NCI-H2081 (cell line): ENCODE measurements around the gene EFCAB8.
"Not testable (repeated sequence)": the region's sequence is repeated elsewhere in the genome, so short reads cannot be mapped to it uniquely, and the experiment has no call there.

Experiments
- DNase-seq, 2 experiments: peaks; one replicate each; lab custom pipeline; 2025; lab: John Stamatoyannopoulos, UW

Gene EFCAB8

DNA sequence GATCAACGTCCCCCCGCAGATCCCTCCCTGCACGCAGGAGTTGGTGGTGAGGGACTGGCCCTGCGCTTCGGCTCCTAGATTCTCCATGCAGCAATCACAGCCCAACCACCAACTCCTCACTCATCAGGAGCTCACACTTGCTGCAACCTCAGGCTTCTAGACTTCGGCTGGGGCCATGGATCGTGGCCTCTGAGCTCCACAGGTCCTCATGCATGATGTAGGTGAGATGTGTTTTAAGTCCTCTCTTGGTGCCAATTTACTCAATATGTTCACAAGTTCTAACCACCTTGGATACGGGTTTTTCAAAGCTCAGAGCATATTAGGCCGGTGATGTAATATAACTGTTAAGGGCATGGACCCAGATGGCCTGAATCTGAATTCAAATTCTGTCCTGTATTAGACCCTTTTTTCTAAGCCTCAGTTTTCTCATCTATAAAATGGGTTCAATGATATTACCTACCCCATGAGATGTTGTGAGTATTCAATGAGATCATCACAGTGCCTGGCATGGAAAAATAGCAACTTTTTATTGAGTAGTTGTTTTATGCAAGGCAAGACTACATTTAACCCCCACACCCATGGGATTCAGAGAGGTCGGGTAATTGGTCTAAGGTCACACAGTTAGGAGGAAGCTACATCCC is 114.5 kb downstream of the EFCAB8 start:
- DNase-seq: no peak

DNA sequence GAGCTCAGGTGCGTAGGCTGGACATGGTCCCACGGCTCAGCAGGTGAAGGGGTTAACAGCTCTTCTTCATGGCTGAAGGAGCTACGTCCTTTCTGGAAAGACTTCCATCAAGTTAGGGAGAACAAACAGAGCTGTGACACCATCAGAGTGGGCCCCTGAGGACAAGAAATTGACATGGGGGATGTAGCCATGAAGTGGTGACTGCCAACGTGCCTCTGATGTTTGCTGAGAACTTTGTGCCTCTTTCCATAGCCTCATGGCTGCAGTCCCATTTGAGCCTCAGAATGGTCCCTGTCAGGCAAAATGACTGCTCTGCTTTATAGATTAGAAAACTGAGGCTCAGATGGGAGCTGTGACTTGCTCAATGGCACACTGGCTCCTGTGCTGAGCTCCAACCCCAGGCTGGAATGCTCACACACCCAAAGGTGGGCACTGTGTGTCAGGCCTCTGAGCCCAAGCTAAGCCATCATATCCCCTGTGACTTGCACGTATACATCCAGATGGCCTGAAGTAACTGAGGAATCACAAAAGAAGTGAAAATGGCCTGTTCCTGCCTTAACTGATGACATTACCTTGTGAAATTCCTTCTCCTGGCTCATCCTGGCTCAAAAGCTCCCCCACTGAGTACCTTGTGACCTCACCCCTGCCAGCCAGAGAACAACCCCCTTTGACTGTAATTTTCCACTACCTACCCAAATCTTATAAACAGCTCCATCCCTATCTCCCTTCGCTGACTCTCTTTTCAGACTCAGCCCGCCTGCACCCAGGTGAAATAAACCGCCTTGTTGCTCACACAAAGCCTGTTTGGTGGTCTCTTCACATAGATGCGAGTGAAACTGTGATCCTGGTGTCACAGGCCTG is 115.7 kb downstream of the EFCAB8 start:
- not testable (repeated sequence) for DNase-seq

DNA sequence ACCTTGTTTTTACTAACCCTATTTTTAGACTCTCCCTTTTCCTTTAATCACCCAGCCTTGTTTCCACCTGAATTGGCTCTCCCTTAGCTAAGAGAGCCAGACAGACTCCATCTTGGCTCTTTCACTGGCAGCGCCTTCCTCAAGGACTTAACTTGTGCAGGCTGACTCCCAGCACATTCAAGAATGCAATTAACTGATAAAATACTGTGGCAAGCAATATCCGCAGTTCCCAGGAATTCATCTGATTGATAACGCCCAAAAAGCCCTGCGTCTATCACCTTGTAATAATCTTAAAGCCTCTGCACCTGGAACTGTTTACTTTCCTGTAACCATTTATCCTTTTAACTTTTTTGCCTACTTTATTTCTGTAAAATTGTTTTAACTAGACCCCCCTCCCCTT is 116.4 kb downstream of the EFCAB8 start:
- not testable (repeated sequence) for DNase-seq

- DNase-seq: no peak
These were observed 117.3 kb downstream of the EFCAB8 start for GRCh38 chr20:32975698-32976674.

DNA sequence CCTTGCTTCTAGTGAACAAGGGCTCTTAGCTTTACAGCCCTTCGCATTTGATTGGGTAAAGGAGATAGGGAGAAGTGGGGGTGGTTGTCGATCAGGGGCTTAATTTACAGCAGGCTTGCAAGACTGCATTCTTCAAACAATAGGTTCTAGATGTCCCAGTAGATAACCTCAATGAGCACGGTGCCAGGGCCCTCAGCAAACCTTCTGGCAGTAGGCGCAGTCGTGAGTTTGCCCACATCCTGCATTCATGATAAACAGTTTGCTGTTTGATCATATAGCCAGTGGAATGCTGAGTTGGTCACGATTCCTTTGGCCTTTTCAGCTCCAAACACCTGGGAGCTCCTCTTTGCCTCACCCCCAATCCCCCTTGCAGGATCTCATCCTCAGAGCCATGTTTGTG is 118.0 kb downstream of the EFCAB8 start:
- DNase-seq: no peak

- DNase-seq: no peak
These were observed 118.7 kb downstream of the EFCAB8 start for GRCh38 chr20:32977281-32978008.

DNA sequence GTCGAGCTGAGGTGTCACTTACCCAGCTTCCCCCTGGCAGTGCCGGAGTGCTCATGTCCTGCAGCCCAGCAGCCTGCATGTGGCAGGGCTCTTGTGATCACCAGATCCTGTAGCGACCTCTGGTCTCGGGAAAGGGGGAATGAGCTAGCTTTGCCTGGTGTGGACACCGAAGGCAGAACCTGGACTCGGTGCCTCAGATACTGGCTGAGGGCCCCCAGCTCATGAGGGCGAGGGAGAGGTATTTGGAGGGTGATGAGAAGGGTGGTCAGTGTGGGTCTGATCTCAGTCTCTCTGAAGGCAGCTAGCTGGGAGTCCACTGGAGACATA is 119.2 kb downstream of the EFCAB8 start:
- no peak for DNase-seq

- no peak for DNase-seq
These were observed 120.7 kb downstream of the EFCAB8 start for GRCh38 chr20:32979201-32979998.

DNA sequence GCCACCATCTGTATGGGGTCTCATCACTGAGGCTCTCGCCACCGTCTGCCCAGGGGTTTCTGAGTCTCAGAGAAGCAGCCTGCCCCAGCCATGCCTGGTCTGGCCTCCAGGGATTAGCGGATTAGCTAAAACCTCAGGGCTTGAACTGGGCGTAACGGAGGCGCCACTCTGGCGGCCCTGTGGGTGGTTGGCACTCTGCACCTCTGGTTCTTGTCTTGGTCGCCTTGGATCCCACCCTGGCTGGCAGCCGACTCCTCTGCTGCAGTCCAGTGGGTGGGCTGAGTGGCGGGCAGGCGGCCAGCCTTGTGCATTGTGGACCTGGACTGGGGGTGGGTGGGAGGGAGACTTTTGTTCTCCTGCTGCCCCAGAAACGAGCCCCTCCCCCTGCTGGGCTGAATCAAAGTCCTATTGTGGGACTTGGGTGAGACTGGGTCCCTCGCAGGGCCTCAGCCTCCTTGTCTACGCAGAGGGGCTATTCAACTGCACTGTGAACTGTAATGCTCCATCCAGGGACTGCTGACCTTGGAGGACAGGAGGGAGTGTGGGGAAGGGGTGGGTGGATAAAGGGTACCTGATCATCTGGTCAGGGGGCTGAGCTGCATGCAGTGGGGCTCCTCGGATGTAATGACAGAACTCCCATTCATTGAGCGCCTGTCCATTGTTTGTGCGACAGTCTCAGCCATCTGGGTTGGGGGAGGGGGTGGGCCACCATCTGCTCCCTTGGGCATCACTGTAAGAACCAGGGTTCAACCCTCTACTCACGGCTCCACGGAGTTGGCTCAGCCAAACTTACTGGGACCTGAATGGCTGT is 121.6 kb downstream of the EFCAB8 start:
- no peak for DNase-seq

GRCh38 chr20:32980990-32981389 is 122.3 kb downstream of the EFCAB8 start:
- DNase-seq: no peak

GRCh38 chr20:32982617-32983458 is 124.1 kb downstream of the EFCAB8 start:
- DNase-seq: no peak

- DNase-seq: no peak
These were observed 124.9 kb downstream of the EFCAB8 start for GRCh38 chr20:32983459-32984112.

DNA sequence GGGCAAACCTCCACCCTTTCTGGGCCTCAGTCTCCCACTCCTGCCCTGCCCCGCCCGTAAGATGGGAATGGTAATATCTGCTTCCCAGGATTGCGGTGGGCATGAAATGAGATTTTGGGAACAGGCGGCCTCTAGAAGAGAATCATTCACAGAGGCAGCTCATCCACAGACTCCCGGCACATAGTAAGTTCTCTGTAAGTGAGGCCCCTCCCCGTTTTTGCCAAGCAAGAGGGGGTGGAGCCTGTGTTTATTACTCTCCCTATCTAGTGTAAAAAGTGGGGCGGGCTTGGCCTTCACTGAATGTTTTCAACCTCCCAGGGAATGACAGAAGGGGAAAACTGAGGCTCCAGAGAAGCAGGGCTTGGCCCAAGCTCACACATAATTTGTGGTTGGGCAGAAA is 125.5 kb downstream of the EFCAB8 start:
- DNase-seq: no peak

- no peak for DNase-seq
These were observed 126.1 kb downstream of the EFCAB8 start for GRCh38 chr20:32984631-32985354.

DNA sequence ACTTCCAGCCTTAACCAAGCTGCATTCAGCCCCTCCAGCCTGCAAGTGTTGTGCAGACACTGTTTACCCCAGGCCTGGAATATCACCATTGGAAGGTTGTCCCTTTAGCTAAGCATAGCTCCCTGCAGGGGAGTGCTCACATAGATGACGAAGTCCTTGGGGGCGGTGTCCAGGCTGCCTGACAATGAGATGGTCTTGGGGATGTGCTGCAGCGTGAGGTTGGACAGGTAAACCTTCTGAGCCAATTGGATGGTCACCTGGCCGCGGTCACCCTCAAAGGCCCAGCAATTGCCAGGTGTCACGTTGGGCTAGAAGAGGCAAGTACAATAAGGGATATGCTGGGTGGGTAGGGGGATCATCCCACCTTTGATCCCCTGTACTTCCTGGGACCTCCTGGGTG is 126.9 kb downstream of the EFCAB8 start:
- no peak for DNase-seq

DNA sequence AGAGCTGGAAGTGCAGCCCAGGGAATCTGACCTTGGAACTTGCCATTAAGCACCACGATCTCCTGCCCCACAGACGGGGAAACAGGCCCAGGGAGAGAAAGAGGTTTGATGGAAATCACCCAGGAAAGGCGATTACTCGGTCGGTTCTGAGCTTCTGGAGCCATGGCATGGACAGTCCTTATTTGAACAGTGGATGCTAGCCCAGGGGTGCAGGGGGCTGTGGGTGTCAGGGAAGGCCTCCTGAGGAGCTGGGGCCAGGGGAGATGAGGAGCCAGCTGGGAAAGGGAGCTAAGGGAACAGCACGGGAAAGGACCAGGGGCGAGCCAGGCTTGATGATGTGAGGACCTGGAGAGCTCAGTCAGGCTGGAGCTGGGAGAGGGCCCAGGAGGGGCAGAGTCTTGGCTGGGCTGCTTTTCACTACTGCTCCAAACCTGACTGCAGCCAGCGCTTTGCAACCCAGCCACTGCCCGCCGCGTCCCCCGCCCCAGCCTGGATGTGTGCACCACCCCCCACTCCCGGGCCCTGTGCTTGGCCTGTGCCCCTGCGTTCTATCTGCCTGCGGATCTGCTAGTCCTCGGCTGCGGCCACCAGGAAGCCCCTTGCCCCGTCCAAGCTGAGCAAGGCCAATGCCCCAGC is 127.7 kb downstream of the EFCAB8 start:
- no peak for DNase-seq

- no peak for DNase-seq
These were observed 128.5 kb downstream of the EFCAB8 start for GRCh38 chr20:32987044-32987825.
